Sigmoid colon (tissue), 4 donors: ENCODE results near the gene RASGRP3.

Experiments used
- POLR2A ChIP-seq, 2 donors: fragments of 450-650 bp; IDR thresholded peaks; one replicate each; pipeline ENCODE4 v1.6.1; 2016; ENCODE audit warnings: antibody characterized with exemption in 2 of 2, mild to moderate bottlenecking in 2 of 2, moderate library complexity in 2 of 2
- POLR2AphosphoS5 ChIP-seq, 4 donors: sonication (generic); formaldehyde crosslinking; IDR thresholded peaks; one replicate each; pipeline ENCODE4 v1.6.1; 2017; ENCODE audit warnings: antibody characterized with exemption in 4 of 4

DNA sequence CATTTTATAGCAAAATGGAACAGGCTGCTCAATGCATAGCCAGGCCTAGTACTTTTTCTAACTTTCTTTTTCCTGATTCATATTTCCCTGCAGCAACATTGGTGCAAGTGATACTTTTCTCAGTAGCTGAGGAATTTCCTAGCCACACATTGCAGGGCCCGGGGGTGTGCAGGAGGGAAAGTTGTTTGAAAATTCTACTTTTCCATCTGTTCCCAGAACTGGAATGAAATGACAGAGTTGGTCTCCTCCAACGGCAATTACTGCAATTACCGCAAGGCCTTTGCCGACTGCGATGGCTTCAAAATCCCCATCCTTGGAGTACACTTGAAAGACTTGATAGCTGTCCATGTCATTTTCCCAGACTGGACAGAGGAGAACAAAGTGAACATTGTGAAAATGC is 50.5 kb downstream of the RASGRP3 start:
- TF ChIP-seq POLR2A (IDR thresholded peaks at IDR 0.05) (no peak), POLR2AphosphoS5 (IDR thresholded peaks at IDR 0.05) (no peak)
